Stimulated activated CD8-positive, alpha-beta memory T cell treated with anti-CD3 and anti-CD28 coated beads, Interleukin-2, amount 100 ng/mL, for 48 hours (primary cell): Measurements from ENCODE around the gene SLC5A11.
A peak's percentile ranks its signal among the peaks of the same experiment; 100 is the strongest.

Experiments
- DNase-seq, 2 donors: peaks; one replicate each; pipeline ENCODE4 v3.0.0-alpha.2; 2020; ENCODE audit warnings: low read depth in 2 of 2

SLC5A11 gene

DNA sequence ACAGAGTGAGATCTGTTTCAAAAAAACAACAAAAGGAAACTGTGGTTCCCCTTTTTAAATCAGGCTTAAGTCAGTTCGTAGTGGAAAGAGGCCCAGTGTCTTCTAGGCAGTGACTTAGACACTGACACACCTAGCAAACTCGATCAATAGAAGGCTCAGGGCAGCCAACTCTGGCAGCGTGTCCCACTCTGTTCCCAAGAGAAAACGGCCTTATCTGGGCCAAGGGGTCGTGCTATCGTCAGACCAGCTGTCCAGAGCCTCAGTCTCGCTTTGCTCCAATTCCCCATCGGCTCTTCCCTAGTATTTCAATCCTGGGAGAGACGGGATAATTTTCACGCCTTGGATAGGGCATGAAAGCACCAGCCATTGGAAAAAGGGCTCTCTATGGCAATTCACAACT is 72.9 kb downstream of the SLC5A11 start:
- no peak for DNase-seq

DNA sequence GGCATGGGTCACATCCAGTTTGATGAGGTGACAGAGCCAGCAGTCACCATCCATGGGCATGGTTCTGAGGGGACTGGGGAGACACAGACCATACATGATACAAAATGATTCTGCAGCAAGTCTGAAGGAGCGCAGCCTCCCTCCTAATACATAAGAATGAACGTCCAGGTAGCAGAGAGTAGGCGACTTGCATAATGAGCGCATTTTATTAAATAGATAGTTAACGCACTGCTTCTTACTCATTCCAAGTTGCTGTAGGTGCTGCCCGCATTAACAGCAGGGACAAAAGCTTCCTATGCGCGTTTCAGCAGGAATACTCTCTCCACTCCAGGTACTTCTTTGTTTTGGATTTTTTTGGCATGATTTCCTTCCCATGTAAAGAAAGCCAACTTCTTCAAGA is 73.8 kb downstream of the SLC5A11 start:
- DNase-seq = no peak

DNA sequence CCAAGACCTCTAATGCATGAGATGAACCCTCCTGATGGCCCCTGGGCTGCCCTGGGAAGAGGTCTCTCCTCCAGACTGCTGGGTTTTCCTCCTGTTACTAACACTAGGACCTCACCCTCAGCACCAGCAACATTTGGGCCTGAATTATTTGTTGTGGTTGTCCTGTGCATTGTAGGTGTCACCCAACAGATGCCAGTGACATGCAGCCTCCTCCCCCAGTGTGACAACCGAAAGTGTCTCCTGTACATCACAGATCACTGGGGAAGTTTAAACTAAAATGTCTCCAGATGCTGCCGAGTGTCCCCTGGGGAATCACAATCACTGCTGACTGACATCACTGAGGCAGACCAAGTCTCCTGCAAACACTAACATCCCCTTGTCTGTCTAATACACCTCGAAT is 74.8 kb downstream of the SLC5A11 start:
- DNase-seq = no peak

DNA sequence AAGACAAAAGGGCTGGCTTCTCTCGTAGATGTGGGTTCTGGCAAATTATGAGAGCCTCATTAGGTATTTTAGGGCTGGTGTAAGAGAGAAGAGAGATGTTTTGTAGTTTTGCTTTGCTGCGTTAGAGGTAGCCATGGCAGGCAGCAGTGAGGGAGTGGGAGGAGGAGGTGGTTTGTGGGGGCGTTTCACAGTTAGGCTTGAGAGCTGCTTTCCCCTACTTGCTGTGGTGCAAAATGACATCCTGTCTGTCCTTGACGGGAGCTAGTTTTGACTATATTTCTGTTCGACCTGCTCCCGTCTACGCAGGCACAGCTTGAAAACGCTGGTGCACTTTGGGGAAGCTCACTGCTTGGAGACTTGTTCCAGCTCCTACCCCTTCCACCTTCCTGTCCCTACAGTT is 75.5 kb downstream of the SLC5A11 start:
- peak in 1 of 2 donors; percentile 3 for DNase-seq

DNA sequence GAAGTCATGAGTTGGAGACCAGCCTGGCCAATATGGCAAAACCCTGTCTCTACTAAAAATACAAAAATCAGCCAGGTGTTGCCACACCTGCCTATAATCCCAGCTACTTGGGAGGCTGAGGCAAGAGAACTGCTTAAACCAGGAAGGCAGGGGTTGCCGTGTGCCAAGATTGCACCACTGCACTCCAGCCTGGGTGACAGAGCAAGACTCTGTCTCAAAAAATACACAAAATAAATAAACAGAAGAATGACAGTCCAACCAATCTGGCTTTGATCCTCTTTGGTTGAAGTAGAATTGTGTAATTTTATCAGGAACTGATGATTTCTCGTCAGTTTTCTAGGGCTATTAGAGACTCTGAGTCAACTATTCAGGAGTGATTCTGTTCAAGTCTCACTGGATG is 79.4 kb downstream of the SLC5A11 start:
- no peak for DNase-seq

DNA sequence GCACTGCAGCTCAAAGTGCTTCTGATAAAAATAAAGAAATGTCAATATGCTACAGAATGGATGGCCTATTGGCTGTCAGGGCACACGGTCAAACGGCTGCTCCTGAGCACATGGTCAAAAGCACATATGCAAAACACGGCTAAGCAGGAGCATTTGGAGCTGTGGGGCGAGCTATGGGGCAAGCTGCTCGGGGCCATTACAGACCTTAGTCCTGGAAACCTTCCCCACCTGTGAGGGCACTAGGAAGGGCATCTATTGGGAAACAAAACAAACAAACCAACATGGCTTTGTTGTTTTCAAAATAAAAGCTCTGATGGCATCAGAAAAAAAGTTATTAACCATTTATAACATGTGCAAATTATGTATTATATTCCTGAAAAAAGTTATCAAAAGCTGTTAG is 83.6 kb downstream of the SLC5A11 start:
- DNase-seq = no peak

DNA sequence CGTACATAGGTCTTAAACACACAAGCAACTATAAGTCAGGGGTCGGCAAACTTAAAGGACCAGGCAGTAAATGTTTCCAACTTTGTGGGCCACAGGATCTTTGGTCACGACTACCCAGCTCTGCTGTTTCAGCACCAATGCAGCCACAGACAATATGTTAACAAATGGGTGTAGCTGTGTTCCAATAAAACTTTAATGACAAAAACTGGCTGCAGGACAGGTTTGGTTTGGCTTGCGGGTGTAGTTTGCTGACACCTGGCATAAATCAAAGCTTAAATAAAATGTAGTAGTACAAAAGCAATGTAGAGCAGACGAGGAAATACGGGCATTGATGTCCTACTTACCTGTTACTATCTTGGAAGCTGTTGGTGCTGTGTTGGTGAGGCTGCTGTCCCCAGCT is 84.7 kb downstream of the SLC5A11 start:
- DNase-seq = no peak

DNA sequence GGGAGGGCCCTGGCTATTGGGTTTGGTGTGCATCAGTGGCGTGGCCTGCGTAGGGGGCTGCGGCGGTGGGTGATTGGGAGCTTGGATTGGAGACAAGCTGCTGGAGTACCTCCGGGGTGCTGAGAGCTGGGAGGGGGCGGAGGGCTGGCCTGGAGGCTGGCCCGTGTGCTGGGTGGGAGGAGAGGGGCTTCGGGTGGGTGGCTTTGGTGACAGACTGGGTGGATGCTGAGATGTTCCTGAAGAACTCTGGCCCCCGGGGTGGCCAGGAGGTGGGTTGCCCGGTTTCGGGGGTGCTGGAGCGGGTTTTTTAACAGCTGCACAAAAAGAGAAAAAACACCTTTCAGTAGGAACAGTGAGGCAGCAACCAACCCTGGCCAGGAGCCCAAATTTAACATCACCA is 85.3 kb downstream of the SLC5A11 start:
- no peak for DNase-seq

DNA sequence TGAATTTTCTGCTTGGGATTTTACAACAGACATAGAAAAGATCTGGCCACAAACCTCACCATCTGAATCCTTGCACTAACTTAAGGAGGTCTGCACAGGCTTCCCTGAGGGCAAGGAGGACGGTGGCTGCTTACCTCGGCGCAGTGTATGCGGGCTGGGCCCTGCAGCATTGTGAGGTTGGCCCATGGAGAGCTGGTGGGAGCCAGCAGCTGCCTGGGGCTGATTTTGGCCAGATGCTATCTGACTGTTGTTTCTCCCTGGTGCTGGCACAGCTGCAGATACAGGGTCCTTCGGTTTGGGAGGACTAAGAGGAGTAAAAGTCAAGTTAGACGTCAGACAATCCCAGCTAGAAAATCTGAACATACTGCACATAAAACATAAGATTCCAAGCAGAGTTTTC is 89.6 kb downstream of the SLC5A11 start:
- DNase-seq = no peak

DNA sequence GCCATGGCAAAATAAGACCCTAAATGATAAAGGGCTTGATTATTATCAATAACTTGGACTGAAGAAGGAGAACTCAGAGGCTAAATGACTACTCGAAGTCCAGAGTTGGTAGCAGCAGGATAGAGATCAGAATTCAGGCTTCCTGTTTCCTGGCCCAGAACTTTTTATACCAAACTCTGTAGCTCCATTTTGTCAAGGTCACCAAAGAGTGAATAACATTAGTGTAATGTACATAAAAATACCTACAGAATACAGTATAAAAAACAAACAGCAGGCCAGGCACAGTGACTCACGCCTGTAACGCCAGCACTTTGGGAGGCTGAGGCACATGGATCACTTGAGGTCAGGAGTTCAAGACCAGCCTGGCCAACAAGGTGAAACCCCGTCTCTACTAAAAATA is 90.4 kb downstream of the SLC5A11 start:
- no peak for DNase-seq

DNA sequence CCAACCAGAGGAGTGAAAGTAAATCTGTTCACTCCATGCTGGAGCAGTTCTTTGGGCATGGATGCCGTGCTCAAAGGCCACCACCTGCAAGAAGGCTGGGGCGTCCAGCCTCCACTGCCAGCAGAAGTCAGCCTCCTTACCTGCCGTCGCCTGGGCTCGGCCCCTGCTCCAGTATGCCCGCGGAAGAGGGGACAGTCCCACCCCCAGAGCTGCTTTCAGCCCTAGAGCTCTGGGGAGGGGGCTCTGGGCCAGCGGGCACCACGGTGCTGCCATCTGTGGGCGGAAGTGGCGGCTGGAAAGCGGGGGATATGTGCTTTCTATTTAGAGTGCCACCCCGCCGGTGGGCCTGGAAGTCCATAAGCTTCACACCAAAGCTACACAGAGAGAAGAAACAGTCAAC is 93.5 kb downstream of the SLC5A11 start:
- no peak for DNase-seq

DNA sequence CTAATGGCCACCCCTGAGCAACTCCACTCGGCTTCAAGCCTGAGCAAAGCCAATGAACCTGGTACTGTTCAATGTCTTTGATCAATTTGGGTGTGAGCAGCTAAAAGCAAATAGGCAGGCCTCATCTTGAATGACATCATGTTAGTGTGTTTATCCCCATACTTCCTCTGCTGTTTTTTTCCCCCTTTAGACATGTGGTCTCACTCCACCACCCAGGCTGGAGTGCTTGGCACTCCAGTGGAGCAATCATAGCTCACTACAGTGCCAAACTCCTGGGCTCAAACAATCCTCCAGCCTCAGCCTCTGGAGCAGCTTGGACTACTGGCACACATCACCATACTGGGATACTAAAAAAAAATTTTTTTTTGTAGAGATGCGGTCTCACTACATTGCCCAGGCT is 94.0 kb downstream of the SLC5A11 start:
- no peak for DNase-seq

DNA sequence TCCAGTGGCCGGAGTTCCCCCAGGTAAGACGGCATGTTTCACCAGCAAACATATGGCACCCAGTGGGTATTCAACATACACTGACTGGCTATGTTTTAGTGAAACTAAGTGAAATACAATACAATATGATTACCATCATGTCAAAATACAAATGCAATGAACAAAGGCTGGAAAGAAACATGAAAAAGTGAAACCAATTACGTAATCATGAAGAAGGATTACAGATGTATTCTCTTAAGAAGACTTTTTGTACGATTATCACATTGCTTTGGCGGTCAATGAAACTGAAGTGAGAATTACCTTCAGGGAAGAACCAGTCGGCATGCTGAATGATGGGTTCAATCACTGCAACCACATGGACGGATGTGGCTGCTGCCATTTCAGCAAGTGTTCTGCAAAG is 97.7 kb downstream of the SLC5A11 start:
- no peak for DNase-seq

DNA sequence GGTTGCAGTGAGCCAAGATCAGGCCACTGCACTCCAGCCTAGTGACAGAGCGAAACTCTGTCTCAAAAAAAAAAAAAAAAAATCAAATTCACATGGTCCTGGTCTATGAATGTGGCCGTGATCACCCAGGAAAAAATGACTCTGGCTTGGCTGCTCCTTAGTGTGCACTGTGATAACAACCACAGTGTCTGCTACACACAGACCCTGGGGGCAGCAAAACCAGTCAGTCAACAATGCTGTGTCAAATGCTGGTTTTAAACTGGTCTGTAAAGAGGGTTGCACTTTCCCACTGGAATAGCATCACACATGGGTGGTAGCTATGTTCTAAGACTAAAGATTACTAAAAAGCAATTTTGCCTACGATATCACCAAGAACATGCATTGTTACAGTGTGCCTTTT is 98.4 kb downstream of the SLC5A11 start:
- DNase-seq = no peak

DNA sequence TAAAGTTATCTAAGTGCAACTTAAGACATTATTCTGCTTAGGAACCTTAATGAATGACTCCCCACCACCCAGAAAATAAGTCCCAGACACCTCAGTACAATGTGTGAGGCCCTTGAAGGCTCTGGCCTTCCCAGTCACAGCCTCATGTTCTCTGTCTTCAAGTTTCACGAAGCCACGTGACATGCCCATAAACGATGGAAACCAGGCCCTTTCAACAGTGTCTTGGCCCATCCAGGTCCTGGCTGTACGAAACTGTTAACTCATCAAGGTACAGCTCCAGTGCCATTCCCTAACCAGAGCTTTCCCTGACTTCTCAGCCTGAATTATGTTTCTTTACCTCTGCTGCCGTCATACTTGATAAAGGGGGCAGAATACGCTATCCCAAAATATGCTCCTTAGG is 100.4 kb downstream of the SLC5A11 start:
- DNase-seq = no peak

DNA sequence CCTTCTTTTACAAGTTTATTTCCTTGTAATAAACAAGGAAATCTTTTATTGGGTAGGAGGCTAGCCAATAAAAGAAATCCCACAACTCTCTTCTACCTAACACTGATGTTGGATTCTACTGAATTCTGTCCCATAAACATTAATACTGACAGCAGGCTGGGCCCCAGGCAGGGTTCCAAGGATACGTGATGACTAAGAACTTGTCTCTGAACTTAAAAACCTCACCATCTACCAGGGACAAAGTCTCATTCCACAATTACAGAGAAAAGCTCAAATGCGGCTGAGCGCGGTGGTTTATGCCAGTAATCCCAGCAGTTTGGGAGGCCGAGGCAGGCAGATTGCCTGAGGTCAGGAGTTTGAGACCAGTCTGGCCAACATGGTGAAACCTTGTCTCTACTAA is 104.5 kb downstream of the SLC5A11 start:
- no peak for DNase-seq

DNA sequence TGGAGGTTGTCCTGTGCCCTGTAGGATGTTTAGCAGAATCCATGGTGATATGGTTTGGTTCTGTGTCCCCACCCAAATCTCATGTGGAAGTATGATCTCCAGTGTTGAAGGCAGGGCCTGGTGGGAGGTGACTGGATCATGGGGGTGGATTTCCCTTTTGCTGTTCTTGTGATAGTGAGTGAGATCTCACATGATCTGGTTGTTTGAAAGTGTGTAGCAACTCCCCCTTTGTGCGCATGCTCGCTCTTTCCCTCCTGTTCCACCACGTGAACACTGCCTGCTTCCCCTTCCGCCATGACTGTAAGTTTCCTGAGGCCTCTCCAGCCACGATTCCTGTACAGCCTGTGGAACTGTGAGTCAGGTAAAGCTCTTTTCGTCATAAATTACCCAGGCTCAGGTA is 107.5 kb downstream of the SLC5A11 start:
- DNase-seq = no peak

DNA sequence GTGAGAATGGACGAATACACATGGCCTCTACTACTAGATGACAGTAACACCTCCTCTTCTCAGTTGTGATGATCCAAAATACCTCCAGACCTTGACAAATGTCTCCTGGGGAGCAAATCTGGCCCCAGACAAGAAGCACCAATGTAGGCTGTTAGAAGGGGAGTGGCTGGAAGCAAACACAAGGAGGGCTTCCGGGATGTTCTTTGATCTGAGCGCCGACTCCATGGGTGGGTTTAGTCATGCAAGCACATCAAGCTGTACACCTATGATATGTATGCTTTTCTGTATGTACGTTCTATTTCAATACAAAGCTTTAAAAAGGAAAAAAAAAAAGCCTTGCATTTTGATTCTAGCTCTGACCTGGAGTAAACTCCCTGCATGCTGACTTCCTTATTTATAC is 108.0 kb downstream of the SLC5A11 start:
- no peak for DNase-seq

DNA sequence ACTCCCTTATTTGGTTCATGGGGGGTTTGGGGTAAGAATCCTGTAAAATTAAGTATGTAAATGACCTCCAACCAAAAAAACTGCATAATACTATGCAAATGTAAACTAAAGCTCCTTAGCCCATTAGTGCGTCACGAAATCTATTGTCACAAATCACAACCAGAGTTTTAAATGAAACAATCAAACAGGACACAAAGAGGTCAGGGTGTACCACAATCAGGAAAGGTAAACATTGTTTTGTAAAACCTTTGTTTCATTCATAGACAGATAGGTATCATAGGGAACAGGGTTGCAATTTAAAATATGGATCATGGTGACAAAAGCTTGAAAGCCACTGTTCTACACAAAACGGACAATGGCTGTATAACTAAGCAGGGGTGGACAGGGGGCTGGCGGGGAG is 108.4 kb downstream of the SLC5A11 start:
- DNase-seq = no peak

DNA sequence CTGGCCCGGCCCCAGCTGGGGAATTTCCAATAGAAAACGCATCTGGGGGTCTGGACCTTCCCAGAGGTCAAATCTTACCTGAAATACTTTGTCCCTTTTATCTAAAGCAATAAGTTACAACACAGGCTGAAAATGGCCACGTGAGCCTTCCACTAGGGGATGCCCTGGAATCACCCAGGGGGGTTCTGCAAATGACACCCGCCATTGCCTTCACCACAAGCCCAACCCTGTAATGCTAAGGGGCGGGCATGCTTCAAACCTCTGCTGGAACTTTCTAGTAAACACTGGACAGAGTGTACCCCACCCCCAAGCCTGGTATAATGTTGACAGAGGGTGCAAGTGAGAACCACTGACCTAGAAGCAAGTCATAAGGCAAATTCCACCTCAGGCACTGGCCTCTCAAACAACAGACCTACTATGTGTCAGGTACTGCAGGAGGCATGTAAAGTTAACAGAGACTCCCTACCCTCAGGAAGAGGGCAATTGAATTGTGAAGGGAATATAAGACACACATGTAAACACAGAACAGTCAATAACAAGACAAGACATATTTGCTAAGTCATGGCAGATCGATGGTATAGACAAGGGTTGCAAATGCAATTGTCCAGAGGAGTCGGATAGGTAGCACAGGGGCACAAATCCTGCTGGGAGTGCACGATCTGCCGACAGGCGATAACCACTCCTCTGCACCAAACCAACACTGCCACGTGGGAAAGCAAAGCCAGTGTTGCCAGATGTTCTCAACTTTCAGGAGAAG is 110.4 kb downstream of the SLC5A11 start:
- no peak for DNase-seq

DNA sequence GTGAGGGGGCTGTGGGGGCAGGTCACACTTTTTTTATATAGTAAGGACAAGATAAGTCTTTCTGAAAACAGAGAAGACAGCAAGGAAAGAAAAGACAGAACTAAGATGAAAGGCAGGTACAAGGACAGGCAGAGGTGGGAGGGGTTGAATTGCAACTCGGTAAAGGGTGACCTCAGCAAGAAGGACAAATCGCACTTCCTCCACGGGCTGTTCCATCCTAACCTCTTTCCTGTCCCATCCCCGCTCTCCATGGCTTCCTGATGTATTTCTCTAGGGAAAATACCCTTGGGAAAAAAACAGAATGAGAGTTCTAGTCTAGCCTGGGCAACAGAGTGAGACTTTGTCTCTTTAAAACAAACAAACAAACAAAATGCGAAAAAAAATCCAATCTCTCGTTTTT is 112.1 kb downstream of the SLC5A11 start:
- no peak for DNase-seq
